ENCODE data around the gene GTPBP3.
A peak's percentile ranks its signal among the peaks of the same experiment; 100 is the strongest.
"Not testable (repeated sequence)": the region's sequence is repeated elsewhere in the genome, so short reads cannot be mapped to it uniquely, and the experiment has no call there.

Gene GTPBP3, protein sequence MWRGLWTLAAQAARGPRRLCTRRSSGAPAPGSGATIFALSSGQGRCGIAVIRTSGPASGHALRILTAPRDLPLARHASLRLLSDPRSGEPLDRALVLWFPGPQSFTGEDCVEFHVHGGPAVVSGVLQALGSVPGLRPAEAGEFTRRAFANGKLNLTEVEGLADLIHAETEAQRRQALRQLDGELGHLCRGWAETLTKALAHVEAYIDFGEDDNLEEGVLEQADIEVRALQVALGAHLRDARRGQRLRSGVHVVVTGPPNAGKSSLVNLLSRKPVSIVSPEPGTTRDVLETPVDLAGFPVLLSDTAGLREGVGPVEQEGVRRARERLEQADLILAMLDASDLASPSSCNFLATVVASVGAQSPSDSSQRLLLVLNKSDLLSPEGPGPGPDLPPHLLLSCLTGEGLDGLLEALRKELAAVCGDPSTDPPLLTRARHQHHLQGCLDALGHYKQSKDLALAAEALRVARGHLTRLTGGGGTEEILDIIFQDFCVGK

DNA sequence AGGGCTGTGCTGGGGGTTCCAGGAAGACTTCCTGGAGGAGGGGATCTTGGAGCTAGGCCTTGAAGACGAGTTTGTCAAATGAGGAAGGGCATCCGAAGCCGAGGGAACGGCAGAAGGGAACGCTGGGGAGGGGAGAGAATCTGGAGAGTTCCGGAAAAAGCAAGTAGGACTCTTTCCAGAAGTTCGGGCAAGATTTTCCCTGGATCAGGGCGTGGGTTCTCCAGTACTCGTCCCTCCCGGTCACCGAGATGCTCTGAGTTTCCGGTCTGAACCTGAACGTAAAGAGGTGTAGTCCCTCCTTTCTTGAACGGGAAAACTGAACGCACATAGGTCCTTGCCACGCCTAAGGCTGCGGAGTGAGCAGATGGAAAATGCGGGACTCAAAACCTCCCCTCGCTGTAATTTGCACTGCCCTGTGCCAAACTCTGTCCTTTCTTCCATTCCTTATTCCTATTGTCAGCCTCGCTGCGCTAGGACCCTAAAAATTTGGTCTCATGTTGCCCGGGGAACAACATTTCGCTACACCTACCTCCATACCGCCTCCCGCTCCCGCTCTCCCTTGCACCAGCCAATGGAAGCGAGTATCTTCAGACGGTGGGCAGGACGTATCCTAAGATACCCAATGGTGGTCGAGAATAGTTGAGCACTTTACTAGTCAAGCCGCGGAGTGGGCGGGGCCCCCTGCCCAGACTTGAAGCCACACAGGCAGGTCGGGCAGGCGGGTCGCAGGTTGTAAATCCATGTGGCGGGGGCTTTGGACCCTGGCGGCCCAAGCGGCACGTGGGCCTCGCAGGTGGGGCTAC lies at the start of gene GTPBP3:
TSS of gene GTPBP3 (plus strand) at position 682 of the 803 bp plus-strand sequence. CDS start at position 741, 59 bp downstream.
- DNase-seq (ENCODE audit: low read depth), result peak; percentile 92

DNA sequence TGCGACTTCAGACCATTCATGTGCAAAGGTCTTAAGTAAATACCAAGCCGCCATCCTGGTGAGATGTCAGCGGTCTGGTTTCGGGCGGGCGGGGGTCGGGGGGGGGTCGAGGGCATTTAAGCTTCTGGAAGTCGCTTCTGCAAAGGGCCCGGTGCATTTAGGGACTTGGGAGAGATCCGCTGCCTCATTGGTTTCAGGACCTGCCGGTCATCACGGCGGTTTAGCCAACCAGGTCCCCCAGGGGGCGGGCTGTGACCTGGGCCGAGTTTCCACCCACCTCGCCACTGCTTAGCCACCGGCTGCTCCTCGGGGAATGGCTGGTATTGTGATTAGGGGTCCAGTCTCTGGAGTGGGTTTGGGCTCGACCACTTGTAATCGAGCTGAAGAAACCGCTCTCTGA lies 47.9 kb upstream of the GTPBP3 start:
- DNase-seq (ENCODE audit: low read depth), result no peak

DNA sequence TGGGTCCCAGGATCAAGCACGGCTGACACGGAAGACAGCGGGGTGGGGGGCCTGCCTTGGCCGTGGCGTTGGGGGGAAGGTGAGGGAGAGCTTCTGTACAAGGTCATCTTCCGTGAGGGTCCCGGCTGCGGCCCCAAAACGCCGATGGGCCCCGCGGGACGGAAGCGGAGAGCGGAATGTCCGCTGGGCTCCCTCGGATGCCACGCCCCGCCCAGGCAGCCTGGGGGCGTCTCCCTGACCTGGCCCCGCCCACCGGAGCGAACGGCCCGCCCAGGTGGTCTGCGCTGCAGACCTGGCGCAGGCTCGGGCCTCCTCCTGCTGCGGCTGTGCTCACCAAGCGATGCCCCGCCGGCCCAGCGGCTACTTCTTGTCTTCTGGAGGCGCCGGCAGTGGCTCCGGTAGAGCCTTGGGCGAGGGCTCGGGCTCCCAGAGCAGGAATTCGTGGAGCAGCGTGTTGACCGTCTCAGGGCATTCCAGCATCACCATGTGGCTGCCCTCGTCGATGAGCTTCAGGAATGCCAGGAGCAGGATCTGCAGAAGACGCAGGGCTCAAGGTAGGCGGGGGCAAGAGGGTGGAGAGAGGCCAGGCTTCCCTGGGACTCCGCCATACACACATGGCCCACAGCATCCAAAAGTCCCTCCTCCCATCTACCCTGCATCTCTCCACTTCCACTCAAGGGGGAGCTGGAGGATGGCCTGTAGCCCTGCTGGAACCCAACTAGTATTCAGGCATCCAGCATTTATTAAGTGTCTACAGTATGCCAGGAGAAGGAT lies 44.9 kb upstream of the GTPBP3 start:
- DNase-seq (ENCODE audit: low read depth), result peak; percentile 56

DNA sequence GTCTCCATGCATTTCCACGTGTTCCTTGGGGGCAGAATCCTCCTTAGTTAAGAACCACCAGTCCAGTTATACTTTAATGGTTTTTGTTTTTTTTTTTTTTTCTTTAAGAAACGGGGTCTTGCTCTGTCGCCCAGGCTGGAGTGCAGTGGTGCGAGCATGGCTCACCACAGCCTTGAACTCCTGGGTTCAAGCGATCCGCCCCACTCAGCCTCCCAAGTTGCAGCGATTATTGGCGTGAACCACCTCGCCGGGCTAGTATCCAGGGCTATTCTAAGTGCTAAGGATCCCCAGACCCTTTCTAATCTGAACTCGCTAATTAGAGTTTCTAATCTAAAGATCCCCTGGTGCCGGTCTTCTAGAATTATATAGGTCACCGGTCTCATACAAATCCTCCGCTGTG lies 43.7 kb upstream of the GTPBP3 start:
- DNase-seq (ENCODE audit: low read depth), result no peak

DNA sequence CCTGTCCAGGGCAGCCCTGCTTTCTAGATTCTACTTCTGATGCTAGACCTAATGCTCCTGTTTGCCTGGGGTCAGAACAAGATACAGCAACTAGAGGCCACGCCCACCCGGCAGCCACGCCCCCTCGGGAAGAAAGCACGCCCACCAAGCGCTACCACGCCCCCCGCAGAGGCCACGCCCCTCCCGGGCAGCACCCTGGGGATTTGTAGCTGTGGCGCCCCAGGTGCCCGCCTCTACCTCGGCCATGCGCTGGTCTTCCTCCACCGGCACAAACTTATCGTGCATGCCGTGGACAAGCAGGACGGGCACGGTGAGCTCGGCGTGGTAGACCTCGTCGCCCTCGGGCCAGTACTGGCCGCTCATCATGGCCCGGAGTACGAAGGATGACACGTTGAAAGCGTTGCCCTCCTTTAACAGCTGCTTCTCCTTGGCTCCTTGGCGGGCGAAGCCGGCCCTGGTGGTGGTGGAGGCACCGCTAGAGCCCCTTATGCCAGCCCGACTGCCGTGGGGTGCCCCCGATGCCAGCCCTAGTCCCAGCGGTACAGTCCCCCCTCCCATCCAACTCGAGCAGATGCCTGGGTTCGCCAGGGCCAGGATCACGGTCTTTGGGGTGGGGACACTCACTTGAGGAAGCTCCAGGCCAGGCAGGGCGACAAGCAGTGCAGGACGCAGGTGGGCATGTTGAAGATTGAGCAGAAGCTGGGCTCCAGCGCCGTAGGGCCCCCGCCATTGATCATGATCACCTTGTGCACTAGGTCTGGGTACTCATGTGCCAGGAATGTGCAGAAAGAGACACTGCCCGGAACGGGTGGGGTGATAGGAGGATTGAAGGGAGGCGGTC lies 43.1 kb upstream of the GTPBP3 start:
- DNase-seq (ENCODE audit: low read depth), result no peak

DNA sequence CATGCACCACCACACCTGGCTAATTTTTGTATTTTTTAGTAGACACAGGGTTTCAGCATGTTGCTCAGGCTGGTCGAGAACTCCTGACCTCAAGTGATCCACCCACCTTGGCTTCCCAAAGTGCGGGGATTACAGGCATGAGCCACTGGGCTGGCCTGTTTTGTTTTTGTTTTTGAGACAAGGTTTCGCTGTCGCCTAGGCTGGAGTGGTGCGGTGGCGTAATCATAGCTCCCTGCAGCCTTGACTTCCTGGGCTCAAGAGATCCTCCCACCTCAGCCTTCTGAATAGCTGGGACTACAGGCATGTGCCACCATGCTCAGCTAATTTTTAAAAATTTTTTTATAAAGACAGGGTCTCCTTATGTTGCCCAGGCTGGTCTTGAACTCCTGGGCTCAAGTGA lies 41.8 kb upstream of the GTPBP3 start:
- not testable (repeated sequence) for DNase-seq (ENCODE audit: low read depth)

DNA sequence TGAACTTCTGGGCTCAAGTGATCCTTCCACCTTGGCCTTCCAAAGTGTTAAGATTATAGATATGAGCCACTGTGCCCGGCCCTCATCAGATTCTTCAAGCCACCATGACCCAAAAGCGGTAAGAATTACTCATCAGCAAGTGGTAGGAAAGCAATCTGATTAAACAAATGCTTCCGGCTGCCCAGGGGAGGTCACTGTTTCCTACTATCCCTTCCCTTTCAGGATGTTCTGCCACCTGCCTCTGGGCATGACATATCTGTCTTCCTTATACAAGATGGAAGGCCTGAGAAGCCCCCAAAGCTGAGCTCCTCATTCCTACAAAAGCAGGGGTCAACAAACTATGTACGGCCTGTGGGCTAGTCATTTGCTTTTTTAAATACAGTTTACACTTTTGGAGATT lies 41.1 kb upstream of the GTPBP3 start:
- DNase-seq (ENCODE audit: low read depth), result no peak

DNA sequence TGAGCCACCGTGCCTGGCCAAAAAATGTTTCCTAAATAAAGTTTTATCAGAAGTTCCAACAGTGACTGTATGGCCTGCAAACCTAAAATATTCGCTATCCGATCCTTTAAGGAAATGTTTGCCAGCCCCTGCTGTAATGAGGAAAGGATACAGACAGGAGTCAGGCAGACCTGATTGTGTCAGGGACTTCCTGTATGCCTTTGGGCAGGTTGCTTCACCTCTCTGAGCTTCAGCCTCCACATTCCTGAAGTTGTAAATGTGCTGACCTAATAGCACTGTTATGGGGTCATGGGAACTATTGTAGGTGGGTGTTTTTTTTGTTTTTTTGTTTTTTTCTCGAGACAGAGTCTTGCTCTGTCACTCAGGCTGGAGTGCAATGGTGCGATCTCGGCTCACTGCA lies 40.4 kb upstream of the GTPBP3 start:
- no peak for DNase-seq (ENCODE audit: low read depth)

DNA sequence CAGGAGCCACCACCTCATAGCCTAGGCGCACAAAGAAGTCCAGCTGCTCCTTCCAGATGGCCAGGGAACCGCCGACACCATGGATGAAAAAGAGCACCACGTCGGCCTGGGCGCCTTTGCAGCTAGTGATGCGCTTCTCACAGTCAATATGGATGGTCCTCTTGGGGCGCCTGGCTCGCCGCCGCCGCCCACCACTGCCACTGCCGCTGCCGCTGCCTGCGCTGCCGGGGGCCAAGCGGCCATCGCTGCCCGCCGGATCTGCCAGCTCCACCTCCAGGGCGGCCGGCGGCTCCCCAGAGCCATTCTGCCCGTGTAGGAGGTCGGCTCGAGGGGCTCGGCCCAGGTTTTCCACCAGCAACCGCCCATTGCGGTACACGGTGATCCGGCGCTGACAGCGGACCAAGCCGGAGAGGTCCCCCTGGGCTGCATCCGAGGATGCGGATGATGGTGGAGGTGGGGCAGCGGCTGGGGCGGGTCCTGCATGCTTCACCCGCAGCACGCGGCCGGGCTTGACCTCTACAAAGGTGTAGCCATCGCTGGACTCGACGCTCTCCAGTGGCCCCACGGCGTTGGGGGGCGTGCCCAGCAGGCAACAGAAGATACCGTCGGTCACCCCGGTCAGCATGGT lies 36.2 kb upstream of the GTPBP3 start:
- no peak for DNase-seq (ENCODE audit: low read depth)

DNA sequence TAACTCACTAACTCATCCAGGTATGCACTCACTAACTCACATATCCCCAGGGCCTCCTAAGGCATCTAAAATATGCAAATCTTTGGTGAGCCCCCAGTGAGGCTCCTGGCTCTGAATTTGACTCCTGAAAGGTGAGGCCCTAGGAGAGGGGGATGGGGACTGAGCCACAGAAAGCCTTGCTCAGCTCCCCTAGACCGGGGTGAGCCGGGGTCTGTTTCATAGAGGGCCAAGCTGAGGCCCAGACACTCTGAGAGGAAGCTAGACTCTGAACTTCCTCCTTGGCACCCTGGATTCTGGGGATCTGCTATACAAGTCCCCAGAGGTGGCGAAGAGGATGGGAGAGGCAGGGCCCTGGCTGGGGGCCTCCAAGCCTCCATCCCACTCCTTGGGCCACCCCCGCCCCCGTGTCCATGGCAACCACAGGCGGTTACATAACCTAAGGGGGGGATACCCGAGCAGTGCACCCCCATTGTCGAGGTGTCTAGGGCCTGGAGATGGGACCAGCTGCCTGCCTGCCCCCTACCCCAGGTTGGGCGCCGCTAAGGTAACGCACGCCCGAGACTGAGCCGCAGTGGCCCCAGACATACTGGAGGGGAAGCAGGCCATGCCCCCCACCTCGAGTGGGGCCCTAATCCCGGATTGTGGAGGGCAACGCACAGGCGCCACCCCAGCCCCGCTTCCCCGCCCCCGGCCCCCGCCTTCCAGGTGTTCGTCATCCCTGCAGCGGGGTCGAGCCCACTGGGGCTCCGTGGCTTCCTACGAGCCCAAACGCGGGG lies 34.8 kb upstream of the GTPBP3 start:
- no peak for DNase-seq (ENCODE audit: low read depth)

DNA sequence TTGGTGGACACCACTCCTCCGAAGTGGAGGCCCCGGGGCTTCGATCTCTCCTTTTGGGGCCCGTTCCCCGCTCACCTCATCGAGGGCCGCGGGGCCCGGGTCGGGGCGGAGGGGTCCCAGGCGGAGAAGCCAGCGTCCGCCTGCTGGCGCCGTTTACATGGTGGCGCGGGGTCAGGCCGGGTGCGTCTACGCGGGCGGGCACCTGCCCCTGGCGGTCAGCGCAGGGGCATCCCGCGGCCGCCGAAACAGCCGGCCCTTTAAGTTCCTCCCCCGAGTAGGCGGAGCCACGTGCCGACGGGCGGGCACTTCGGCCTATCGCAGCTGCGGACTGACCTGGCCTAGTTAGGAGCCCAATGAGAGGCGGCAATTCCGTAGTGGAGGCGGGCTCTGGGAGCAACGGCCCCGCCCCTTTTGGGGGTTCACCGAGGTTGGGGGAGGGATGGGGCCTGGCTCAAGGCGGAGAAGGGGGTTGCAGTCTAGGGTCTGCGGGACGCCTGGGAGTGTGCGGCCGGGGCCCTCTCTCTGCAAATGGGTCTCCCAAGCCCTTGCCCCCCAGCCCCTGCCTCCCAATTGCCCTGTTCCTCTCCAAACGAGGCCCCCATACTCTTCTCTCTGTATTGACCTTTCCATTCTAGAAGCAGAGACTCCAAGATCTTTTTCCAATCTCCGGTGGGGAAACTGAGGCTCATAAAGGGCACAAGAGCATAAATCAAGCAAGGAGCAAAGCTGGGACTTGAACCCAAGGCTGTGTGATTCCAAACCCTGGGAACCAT lies 34.0 kb upstream of the GTPBP3 start, which contains the start of gene ABHD8:
TSS of gene ABHD8 (minus strand) at position 259 of the 773 bp plus-strand sequence. CDS start 1,809 bp downstream, outside the sequence.
- peak; percentile 92 for DNase-seq (ENCODE audit: low read depth)

DNA sequence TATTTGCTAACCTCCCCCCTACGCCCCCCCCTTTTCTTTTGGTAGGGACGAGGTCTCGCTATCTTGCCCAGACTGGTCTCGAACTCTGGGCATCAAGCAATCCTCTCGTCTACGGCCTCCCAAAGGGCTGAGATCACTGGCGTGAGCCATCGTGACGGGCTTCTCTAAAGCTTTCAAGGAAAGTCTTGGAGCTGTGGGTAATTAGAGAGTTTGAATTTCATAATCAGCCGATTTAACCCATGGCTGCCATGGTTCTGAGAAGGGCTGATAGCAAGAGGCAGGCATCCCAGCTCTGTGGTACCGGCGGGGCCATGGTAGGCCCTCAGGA lies 33.4 kb upstream of the GTPBP3 start:
- no peak for DNase-seq (ENCODE audit: low read depth)

DNA sequence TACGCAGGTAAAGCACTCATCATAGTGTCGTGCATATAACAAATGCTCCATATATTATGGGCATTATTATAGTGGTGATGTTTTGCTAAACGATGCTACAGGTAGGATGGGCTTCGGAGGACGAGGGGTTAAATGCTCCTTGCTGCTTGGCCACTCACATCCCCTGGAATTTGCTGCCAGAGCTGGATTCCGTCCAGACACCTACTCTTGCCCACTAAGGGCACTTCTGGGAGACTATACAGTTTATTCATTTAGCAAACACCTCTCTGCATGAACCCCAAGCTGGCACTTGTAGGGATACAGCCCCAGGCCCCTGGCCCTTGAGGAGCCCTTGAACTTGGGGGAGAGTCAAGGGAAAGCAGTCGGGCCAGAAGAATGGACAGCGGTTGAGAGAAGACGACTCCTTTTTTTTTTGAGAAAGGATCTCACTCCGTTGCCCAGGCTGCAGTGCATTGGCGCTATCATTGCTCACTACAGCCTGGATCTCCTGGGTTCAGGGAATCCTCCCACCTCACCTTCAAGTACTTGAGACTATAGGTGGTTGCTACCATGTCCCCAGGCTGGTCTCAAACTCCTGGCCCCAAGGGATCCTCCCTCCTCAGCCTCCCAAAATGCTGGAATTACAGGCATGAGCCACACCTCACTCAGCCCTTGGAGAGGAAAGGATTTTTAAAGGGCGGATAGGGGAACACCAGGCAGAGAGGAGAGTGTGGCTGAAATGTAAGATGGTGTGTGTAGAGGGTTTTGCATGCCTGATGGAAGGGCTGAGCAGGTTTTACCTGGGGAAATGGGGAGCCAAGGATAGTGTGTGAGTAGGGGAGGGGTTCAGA lies 32.8 kb upstream of the GTPBP3 start:
- DNase-seq (ENCODE audit: low read depth), result no peak

DNA sequence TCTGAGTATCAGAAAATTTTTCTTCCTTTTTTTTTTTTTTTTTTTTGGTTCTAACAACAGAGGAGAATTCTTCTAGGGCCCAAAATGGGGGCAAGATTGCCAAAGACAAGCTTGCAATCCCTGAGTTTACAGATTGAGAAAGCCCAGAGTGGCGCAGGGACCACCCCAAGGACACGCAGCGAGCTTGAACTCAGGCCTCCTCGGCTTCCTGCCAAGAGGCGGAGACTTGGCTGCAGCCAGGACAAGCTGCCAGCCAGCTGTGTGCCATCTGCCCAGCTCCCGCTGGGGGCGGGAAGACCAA lies 32.2 kb upstream of the GTPBP3 start:
- DNase-seq (ENCODE audit: low read depth), result no peak

DNA sequence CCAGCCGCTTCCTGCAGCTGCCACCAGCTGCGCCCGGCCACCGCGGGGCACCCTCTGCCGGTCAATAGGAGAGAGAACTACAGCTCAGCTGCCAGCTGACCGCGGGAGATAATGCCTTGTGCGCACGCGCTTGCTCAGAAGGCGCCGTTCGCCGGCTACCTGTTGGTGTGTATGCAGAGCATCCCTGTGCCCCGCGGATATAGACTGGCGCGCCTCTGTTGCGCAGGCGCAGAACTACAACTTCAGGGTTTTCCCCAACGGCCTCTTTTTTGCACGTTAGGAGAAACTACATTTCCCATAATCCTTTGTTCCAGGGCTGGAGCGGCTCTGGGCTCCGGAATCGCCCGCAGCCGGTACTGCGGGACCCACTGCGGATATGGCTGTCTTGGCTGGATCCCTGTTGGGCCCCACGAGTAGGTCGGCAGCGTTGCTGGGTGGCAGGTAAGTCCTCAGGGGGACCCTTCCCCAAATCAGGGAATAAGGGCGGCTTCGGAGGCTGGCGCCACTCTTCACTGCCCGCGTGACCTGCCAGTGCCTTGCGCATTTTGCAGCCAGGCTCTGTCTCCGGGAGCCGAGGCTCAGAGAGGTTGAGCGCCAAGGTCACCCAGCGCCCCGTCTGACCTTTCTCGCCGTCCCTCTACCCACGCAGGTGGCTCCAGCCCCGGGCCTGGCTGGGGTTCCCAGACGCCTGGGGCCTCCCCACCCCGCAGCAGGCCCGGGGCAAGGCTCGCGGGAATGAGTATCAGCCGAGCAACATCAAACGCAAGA lies 31.7 kb upstream of the GTPBP3 start, which contains the start of gene MRPL34:
TSS of gene MRPL34 (plus strand) at position 356 of the 768 bp plus-strand sequence. CDS start at position 377, 21 bp downstream.
- peak; percentile 97 for DNase-seq (ENCODE audit: low read depth)

DNA sequence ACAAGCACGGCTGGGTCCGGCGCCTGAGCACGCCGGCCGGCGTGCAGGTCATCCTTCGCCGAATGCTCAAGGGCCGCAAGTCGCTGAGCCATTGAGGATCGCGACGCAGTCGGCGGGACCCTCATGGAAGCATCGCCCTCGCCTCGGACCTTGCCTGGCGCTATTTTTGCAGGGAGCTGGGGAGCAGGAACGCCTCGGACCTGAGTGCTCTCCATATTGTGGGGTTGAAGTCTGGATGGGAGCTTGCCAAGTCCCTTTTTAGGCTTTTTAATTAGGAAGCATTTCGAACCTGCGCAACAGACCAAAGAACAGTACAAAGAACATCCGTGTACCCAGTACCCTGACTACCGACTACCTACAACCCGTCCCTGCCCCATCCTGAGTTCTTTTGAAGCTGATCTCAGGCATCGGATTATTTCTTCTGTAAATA lies 31.1 kb upstream of the GTPBP3 start:
- DNase-seq (ENCODE audit: low read depth), result no peak

DNA sequence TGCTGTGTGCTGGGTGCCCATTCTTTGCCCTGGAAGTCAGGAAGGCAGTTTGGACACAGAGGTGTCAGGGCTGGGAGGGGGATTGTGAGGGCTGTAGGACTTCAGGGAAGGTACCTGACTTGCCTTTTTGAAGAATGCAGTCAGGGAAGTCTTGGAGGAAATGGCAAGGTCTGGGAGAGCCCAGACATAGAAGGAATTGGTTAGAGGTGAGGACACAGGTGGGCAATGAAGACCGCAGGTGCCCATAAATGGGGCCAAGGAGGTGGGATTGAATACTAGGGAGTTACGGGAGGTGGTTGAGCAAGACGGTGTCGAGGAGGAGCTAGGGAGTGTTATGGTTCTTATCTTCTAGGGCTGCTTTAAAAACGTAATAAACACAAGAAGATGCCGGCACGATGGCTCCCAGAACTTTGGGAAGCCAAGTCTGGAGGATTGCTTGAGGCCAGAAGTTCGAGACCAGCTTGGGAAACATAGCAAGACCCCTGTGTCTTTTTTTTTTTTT lies 29.4 kb upstream of the GTPBP3 start:
- no peak for DNase-seq (ENCODE audit: low read depth)
